Stimulated activated naive B cell treated with anti-CD40 and anti-IgM and Interleukin-4, amounts not matched to agents 10 μg/mL and 1 μg/mL and 100 μg/mL, for 72 hours (primary cell): ENCODE measurements around the gene ZBED5.

ENCODE experiments used
- ATAC-seq, 2 donors: fragments of 150-1000 bp; cut with Tn5 transposase; replicated peaks; 2 replicates each; pipeline ENCODE4 v1.10.0; 2021; ENCODE audit warnings: moderate library complexity in 1 of 2
- DNase-seq: peaks from one replicate; pipeline ENCODE4 v3.0.0; 2021
- H3K27ac Mint-ChIP-seq: one replicate; pipeline ENCODE4 v1.8.0; 2022; ENCODE audit warnings: mild to moderate bottlenecking, mixed read lengths
- H3K27me3 Mint-ChIP-seq, 2 donors: one replicate each; pipeline ENCODE4 v1.8.0; 2022; ENCODE audit warnings: mixed read lengths in 2 of 2
- H3K36me3 Mint-ChIP-seq, 2 donors: one replicate each; pipeline ENCODE4 v1.8.0; 2022; ENCODE audit warnings: mixed read lengths in 2 of 2, mild to moderate bottlenecking in 1 of 2
- H3K4me1 Mint-ChIP-seq, 2 donors: one replicate each; pipeline ENCODE4 v1.8.0; 2022; ENCODE audit warnings: mixed read lengths in 2 of 2, mild to moderate bottlenecking in 1 of 2
- H3K4me3 Mint-ChIP-seq, 2 donors: one replicate each; pipeline ENCODE4 v1.8.0; 2022; ENCODE audit warnings: mild to moderate bottlenecking in 2 of 2, mixed read lengths in 2 of 2, moderate library complexity in 1 of 2
- H3K9me3 Mint-ChIP-seq, 2 donors: one replicate each; pipeline ENCODE4 v1.8.0; 2022; ENCODE audit warnings: mixed read lengths in 2 of 2, mild to moderate bottlenecking in 1 of 2

ZBED5 gene

DNA sequence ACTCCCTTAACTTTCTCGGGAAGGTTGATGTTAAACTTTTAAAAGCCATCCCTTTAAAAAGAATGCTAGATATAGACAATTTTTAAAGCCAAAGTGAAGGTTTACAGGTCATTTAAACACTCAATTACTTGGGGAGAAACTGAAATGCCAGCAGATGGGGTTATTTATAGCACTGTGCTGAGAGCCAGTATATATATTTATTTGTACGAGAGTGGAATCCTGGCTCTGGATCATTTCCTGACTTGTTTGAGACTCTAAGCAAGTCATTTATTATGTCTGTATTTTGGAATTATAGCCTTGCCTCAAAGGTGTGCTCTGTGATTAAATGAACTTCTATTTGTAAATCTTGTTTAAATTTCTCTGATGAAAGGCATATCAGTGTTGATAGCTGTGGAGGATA, 6.8 kb upstream of the ZBED5 start:
- ATAC-seq = no peak
- peaks cover 1 to 5% of the 10 kb centered on the region in 2 donors for H3K9me3 Mint-ChIP-seq
- H3K27ac Mint-ChIP-seq = no peak overlapping the region
- H3K4me1 Mint-ChIP-seq = peaks cover 14 to 32% of the 10 kb centered on the region in 2 donors
- no peak for DNase-seq
- no peak overlapping the region for H3K4me3 Mint-ChIP-seq
- peaks cover 0 to 22% of the 10 kb centered on the region in 2 donors for H3K36me3 Mint-ChIP-seq
- no peaks in the 10 kb centered on the region for H3K27me3 Mint-ChIP-seq

GRCh38 chr11:10862446-10862845, 4.6 kb upstream of the ZBED5 start:
- no peak overlapping the region for H3K27ac Mint-ChIP-seq
- peaks cover 3 to 22% of the 10 kb centered on the region in 2 donors for H3K36me3 Mint-ChIP-seq
- H3K9me3 Mint-ChIP-seq = peaks cover 1 to 5% of the 10 kb centered on the region in 2 donors
- no peak for DNase-seq
- peaks cover 15 to 32% of the 10 kb centered on the region in 2 donors for H3K4me1 Mint-ChIP-seq
- no peaks in the 10 kb centered on the region for H3K27me3 Mint-ChIP-seq
- ATAC-seq = no peak
- H3K4me3 Mint-ChIP-seq = no peak overlapping the region

- Mint-ChIP-seq H3K4me3 (no peak overlapping the region), H3K27ac (no peak overlapping the region), H3K36me3 (peaks cover 6 to 21% of the 10 kb centered on the region in 2 donors), H3K9me3 (peaks cover 1 to 5% of the 10 kb centered on the region in 2 donors), H3K4me1 (peaks cover 13 to 32% of the 10 kb centered on the region in 2 donors), H3K27me3 (no peaks in the 10 kb centered on the region)
- DNase-seq (no peak), ATAC-seq (no peak)
These were observed 3.9 kb upstream of the ZBED5 start for GRCh38 chr11:10861799-10862198.

DNA sequence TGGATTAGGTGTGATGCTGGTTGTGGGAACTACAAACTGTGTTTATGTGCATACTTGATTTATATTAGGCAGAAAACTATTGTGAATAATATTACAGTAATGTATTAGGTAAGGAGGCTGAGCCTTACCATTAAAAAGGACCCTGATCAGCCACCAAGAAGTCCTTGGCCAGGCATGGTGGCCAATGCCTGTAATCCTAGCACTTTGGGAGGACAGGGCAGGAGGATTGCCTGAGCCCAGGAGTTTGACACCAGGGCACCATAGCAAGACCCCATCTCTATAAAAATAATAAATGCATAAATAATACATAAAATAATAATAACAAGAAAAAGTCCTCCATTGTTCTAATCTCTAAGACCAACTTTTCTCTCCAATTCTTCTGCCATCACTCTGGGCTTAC, 3.2 kb upstream of the ZBED5 start:
- peaks cover 7 to 25% of the 10 kb centered on the region in 2 donors for H3K36me3 Mint-ChIP-seq
- H3K27ac Mint-ChIP-seq = no peak overlapping the region
- DNase-seq = no peak
- no peak overlapping the region for H3K4me3 Mint-ChIP-seq
- peaks cover 17 to 37% of the 10 kb centered on the region in 2 donors for H3K4me1 Mint-ChIP-seq
- peaks cover under 1 to 3% of the 10 kb centered on the region in 2 donors for H3K9me3 Mint-ChIP-seq
- no peak for ATAC-seq
- H3K27me3 Mint-ChIP-seq = no peaks in the 10 kb centered on the region

- no peaks in the 10 kb centered on the region for H3K27me3 Mint-ChIP-seq
- DNase-seq (no peak), ATAC-seq (peak; percentile 40 to 41)
- peak overlapping the region; percentile 95 to 98 for H3K4me3 Mint-ChIP-seq
- H3K27ac Mint-ChIP-seq = peak overlapping the region; percentile 98
- no peaks in the 10 kb centered on the region for H3K9me3 Mint-ChIP-seq
- peaks cover 17 to 43% of the 10 kb centered on the region in 2 donors for H3K4me1 Mint-ChIP-seq
- peaks cover 18 to 33% of the 10 kb centered on the region in 2 donors for H3K36me3 Mint-ChIP-seq
These were observed 829 bp upstream of the ZBED5 start for GRCh38 chr11:10858439-10859325.

DNA sequence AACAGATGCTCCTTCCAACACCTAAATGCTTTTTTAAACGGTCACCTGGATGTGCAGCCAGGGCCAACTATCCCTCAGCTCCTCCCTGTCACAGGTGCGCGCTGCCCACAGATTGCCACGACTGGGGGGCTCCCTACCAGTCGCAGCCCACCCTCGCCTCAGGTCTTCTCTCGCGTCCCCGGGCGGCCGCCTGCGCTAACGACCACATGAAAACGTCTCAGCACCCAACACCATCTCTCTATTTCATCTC, 469 bp downstream of the ZBED5 start:
- peak; percentile 16 to 22 for ATAC-seq
- H3K36me3 Mint-ChIP-seq = peaks cover 20 to 41% of the 10 kb centered on the region in 2 donors
- no peaks in the 10 kb centered on the region for H3K9me3 Mint-ChIP-seq

DNA sequence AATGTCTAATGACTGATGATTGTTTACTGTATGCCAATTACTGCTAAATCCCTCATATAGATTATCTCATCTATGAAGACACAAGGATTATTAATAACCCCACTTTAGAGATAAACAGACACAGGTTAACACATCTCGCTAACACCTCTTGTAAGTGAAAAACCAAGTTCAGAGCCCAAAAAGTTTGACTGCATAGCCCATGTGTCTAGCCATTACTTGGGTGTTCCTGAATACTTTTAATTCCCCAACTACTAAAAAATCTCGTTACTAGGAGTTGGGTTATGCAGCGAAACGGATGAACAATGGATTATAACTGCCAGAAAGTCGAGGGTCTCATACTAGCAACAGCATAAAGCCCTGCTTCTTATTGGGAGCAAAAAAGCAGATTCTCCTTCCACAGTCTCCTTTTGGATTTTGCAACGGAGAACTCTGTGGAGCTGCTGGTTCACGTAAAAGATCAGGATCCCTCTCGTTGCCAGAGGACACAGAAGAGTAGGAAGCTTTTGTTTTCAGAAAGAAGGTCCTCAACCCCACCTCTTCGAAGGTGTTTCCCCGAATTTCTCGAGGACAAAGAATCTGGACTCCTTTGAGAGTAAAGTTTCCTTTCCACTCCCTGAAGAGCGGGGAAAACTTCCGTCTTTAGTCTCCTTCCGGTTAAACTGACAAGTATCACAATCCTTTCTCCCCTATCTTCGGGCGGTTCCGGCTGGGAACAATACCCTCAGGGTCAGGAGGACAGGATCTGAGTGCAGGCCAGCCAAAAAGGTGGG, 979 bp downstream of the ZBED5 start:
- H3K27me3 Mint-ChIP-seq = no peaks in the 10 kb centered on the region
- H3K4me3 Mint-ChIP-seq = peak overlapping the region; percentile 95 to 98
- H3K9me3 Mint-ChIP-seq = no peaks in the 10 kb centered on the region
- peaks cover 25 to 46% of the 10 kb centered on the region in 2 donors for H3K36me3 Mint-ChIP-seq
- ATAC-seq (no peak), DNase-seq (no peak)
- H3K4me1 Mint-ChIP-seq = peaks cover 23 to 41% of the 10 kb centered on the region in 2 donors
- H3K27ac Mint-ChIP-seq = peak overlapping the region; percentile 98

More for the DNA sequence above, 469 bp downstream of the ZBED5 start:
- H3K4me3 Mint-ChIP-seq = peak overlapping the region; percentile 95 to 98
- peaks cover 17 to 40% of the 10 kb centered on the region in 2 donors for H3K4me1 Mint-ChIP-seq
- DNase-seq = peak; percentile 14
- H3K27ac Mint-ChIP-seq = peak overlapping the region; percentile 98
- no peaks in the 10 kb centered on the region for H3K27me3 Mint-ChIP-seq

GRCh38 chr11:10855295-10855694, 2.6 kb downstream of the ZBED5 start:
- no peak overlapping the region for H3K27ac Mint-ChIP-seq
- no peak overlapping the region for H3K4me3 Mint-ChIP-seq
- H3K36me3 Mint-ChIP-seq = peaks cover 26 to 49% of the 10 kb centered on the region in 2 donors
- H3K9me3 Mint-ChIP-seq = no peaks in the 10 kb centered on the region
- ATAC-seq (no peak), DNase-seq (no peak)
- no peaks in the 10 kb centered on the region for H3K27me3 Mint-ChIP-seq
- peaks cover 22 to 37% of the 10 kb centered on the region in 2 donors for H3K4me1 Mint-ChIP-seq

DNA sequence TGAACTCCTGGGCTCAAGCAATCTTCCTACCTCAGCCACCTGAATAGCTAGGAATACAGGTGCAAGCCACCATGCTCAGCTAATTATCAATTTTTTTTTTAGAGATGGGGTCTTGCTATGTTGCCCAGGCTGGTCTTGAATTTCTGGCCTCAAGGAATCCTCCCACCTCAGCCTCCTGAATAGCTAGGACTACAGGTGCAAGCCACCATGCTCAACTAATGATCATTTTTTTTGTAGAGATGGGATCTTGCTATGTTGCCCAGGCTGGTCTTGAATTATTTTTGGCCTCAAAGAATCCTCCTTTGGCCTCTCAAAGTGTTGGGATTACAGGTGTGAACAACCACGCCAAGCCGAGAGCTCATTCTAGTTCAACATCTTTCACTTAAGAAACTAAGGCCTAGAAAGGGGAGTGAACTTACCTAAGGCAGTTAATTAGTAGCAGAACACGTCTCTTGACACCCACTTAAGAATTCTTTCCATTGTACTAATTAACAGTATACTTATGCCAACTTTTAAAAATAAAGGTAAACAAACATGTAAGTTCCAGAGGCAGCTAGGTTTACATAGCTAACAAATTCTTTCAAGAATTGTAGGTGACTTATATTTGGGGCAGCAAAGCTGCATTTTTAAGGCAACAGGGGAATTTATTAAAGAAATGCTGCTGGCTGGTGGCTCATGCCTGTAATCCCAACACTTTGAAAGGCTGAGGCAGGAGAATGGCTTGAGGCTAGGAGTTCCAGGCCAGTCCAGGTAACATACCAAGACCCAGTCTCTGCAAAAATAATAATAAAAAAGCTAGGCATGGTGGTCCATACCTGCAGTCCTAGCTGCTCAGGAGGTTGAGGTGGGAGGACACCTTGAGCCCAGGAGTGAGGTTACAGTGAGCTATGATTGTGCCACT, 9.6 kb downstream of the ZBED5 start:
- peak overlapping the region; percentile 37 for H3K27ac Mint-ChIP-seq
- no peaks in the 10 kb centered on the region for H3K27me3 Mint-ChIP-seq
- H3K4me1 Mint-ChIP-seq = peaks cover 7 to 15% of the 10 kb centered on the region in 2 donors
- H3K36me3 Mint-ChIP-seq = peaks cover 14 to 39% of the 10 kb centered on the region in 2 donors
- no peak overlapping the region for H3K4me3 Mint-ChIP-seq
- H3K9me3 Mint-ChIP-seq = peaks cover 2 to 3% of the 10 kb centered on the region in 2 donors
- no peak for DNase-seq
- ATAC-seq = no peak

- Mint-ChIP-seq H3K4me3 (no peak overlapping the region), H3K36me3 (peaks cover 8 to 24% of the 10 kb centered on the region in 2 donors), H3K4me1 (peaks cover 0 to 7% of the 10 kb centered on the region in 2 donors), H3K27me3 (no peaks in the 10 kb centered on the region), H3K9me3 (peaks cover 2 to 3% of the 10 kb centered on the region in 2 donors), H3K27ac (no peak overlapping the region)
- ATAC-seq = no peak
- DNase-seq = no peak
These were observed 11.2 kb downstream of the ZBED5 start for GRCh38 chr11:10846660-10847059.

DNA sequence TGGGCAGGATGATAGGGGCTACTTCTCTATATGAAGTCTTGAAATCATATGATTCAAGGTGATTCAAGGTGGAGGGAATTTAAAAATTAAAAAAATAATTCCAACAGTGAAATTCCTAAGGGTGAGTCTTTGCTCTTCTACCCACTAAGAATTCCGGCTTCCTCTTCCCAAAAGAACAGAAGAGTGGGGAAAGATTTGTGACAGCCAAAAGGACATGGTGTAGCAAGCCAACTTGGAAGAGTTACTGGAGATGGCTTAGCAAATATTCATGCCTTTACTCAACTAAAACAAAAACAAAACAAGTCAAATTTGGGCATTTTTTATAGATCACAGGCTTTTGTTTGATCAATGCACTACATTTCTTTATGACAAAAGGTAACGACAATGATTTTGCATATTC, 12.3 kb downstream of the ZBED5 start:
- H3K36me3 Mint-ChIP-seq = peaks cover 8 to 19% of the 10 kb centered on the region in 2 donors
- peaks cover 5 to 15% of the 10 kb centered on the region in 2 donors for H3K4me1 Mint-ChIP-seq
- no peak for ATAC-seq
- H3K9me3 Mint-ChIP-seq = peaks cover 2 to 3% of the 10 kb centered on the region in 2 donors
- no peaks in the 10 kb centered on the region for H3K27me3 Mint-ChIP-seq
- DNase-seq = no peak
- H3K27ac Mint-ChIP-seq = no peak overlapping the region
- no peak overlapping the region for H3K4me3 Mint-ChIP-seq

DNA sequence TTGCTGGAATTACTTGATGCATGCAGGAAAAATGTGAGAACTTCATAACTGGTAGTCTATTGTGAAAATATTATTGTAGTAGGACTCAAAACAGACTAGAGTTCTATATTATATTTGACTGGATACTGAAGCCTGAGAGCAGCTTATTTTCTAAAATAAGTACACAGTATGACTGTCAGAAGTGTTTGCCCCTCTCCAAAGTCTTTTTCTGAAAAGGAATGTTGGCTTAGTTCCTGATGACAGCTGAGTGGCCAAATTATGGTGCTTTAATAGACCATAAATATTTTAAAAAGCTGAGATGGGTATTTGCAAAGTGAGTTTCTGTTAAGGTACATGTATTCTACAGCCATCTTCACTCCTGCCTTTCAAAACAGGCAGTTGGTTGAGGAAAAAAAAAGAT, 13.1 kb downstream of the ZBED5 start:
- ATAC-seq = no peak
- H3K9me3 Mint-ChIP-seq = peaks cover 2 to 3% of the 10 kb centered on the region in 2 donors
- H3K36me3 Mint-ChIP-seq = peaks cover 5 to 16% of the 10 kb centered on the region in 2 donors
- H3K4me3 Mint-ChIP-seq = no peak overlapping the region
- DNase-seq = no peak
- no peaks in the 10 kb centered on the region for H3K27me3 Mint-ChIP-seq
- no peak overlapping the region for H3K27ac Mint-ChIP-seq
- H3K4me1 Mint-ChIP-seq = peaks cover 5 to 15% of the 10 kb centered on the region in 2 donors

- peaks cover 2 to 12% of the 10 kb centered on the region in 2 donors for H3K36me3 Mint-ChIP-seq
- H3K27ac Mint-ChIP-seq = no peak overlapping the region
- no peak overlapping the region for H3K4me3 Mint-ChIP-seq
- peaks cover 5 to 15% of the 10 kb centered on the region in 2 donors for H3K4me1 Mint-ChIP-seq
- H3K27me3 Mint-ChIP-seq = no peaks in the 10 kb centered on the region
- H3K9me3 Mint-ChIP-seq = peaks cover 2 to 3% of the 10 kb centered on the region in 2 donors
- ATAC-seq (no peak), DNase-seq (no peak)
These were observed 13.5 kb downstream of the ZBED5 start for GRCh38 chr11:10844356-10844755.

DNA sequence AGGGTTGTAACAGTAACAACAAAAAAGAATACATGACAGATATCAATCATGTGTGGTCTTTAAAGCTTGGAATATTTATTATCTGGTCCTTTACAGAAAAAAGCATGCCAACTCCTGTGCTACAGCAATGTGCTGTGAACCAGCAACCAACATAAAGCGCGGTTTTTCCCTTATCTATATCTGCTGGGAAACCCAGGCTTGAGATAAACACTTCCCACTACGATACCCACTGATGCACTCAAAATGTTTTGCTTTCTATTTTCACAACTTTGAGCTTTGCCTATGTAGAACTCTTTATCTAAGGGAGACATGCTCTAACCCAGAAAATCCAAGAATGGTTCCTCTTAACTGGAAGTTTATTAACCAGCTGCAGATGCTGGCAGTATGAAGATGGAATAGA, 19.0 kb downstream of the ZBED5 start:
- Mint-ChIP-seq H3K27ac (no peak overlapping the region), H3K4me1 (peaks cover 8 to 10% of the 10 kb centered on the region in 2 donors), H3K36me3 (no peaks in the 10 kb centered on the region), H3K9me3 (no peaks in the 10 kb centered on the region), H3K27me3 (no peaks in the 10 kb centered on the region), H3K4me3 (no peak overlapping the region)
- DNase-seq (no peak), ATAC-seq (no peak)
